Endothelial cell of hepatic sinusoid (primary cell): ENCODE data around the gene ZMAT5.

Experiments used
- in situ Hi-C: cut with HindIII; loops from 2 replicates; pipeline ENCODE4 v1.10.0; 2017; ENCODE audit warnings: low sequenced_read_pairs

Gene ZMAT5

DNA sequence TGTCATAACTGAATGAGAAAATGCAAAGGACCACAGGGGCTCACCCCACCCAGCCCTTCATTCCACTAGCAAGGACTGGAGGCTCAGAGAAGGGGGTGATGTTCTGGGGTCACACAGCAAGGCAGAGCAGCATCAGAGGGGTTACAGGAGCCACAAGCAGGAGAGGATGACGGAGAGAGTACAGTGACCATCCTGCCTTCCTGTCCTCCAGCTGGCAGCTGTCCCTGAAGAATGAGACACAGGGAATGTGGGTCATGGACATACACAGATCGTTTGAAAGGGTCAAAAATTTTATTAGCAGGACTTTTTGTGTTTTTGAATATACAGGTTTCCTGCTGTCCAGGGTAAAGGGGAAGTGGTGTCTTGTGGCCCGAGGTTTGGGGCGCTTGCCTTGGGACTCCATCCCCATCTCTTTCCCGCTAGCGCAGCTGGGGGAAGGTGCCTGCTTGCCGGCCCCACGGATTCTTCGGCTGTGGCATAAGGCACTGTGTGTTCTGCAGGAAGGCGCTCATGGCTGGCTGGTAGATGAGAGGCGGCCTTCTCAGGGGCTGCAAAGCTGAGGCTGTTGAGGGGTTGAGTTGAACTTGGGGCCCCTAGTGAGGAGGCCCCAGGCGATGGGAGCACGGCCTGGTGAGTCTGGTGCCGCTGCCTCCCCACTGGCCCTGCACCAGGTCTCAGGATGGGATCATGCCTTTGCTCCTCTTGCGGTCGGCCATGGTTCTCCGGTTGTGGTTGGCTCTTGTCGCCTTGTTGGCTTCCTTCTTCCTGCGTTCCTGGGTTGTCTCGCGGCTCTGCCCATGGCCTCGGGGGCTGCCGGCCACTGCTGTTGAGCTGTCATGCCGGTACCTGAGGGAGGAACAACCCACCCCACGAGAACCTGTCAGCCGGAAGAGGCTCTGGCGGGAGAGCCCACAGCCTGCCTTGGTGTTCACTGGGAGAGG, 21.8 kb upstream of the ZMAT5 start:
- in situ Hi-C loops, result no loop called here

DNA sequence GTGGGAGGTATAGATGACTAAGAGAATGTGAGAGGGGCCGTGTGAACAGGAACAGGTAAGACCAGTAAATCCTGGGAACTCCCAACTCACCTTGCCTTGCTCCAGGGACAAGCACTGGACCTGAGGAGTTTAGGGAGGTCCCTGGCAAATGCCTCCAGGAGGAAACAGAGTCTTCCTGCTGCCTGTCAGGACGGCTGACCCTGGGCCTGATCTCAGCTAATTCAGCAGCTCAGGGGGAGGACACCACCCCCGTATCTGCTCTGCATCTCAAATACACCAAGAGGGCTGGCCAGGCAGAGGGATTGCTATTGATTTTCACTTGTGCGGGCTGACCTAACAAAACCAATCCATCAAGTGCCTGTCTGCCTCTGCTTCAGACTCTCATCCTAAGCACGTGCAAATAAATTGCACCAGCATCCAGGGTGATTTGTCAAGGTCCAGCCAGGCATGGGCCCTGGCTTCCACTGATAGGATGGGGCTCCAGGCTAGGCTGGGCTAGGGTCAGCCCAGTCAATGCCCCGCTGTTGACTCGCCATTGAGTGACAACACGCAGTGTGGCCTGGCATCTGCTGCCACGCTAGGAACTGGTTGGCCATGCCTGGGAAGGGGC, 20.7 kb upstream of the ZMAT5 start:
- in situ Hi-C loops, result no loop called here

- in situ Hi-C loops, result no loop called here
Observed at GRCh38 chr22:29786031-29786430, 19.2 kb upstream of the ZMAT5 start.

GRCh38 chr22:29784451-29785361, 17.9 kb upstream of the ZMAT5 start:
- in situ Hi-C loops, result loop anchor here (5.0 kb wide), 1 partner anchor 67 kb away; no protein-coding TSS in a partner anchor

- in situ Hi-C loops, result loop anchor here (5.0 kb wide), 1 partner anchor 65 kb away; no protein-coding TSS in a partner anchor
Observed at GRCh38 chr22:29782061-29782845, 15.4 kb upstream of the ZMAT5 start.

DNA sequence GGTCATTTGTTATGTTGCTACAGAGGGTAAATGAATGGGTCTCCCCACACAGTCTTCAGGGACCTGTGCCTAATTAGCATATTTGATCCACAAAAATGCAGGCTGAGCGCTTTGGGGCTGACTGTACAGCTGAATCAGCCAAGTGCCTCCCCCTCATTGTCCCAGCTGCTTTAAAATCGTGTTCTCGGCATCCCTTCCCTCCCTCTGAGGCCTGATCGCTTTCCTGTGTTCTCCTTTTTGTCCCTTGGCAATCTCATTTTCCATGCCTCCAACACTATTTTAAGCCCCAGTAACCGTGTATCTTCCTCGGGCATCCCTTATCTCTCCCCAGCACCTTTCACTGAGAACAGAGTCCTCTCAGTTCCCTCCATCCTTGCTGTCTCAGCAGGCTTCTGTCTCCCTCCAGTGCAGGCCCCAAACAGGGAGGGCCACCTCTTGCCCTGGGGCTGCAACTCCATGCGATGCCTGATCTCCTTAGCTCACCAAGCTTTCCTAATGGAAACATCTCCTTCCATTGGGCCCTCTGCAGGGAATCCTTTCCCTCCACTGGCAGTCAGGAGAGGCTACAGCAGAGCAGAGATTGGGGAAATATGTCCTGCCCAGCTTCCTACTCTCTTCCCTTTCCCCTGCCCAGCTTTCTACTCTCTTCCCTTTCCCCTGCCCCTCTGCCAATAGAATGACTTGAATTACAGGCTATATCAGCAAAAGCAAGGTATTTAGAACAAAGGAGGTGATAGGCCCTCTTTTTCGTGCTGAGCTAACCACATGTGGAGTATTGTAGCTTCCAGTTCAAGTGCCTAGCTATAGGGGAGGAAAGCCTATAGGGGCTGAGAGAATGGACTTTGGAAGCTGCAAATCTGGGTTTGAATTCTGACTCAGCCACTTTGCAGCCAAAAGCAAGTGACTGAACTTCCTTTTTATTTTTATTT, 14.2 kb upstream of the ZMAT5 start:
- in situ Hi-C loops, result loop anchor here (5.0 kb wide), 1 partner anchor 64 kb away; no protein-coding TSS in a partner anchor

GRCh38 chr22:29780220-29780619, 13.4 kb upstream of the ZMAT5 start:
- in situ Hi-C loops, result loop anchor here (5.0 kb wide), 1 partner anchor 63 kb away; no protein-coding TSS in a partner anchor

DNA sequence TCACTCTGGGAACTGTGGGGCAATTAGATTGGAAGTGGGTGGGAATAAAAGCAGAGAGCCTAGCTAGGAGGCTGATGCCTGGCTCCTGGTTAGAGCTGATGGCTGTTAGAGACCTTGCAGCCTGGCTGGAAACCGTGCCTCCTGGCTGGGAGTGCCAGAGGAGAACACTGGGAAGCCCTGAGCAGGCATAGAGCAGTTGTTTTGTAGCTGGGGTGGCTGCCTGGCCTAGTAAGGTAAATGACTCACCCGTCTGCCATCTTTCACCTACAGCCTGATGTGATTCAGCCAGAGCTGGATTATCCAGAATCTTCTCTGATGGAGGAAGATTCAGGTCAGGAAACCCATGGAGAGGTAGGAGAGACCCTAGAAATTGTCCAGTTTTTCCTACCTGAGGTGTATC, 6.4 kb upstream of the ZMAT5 start:
- in situ Hi-C loops, result no loop called here

DNA sequence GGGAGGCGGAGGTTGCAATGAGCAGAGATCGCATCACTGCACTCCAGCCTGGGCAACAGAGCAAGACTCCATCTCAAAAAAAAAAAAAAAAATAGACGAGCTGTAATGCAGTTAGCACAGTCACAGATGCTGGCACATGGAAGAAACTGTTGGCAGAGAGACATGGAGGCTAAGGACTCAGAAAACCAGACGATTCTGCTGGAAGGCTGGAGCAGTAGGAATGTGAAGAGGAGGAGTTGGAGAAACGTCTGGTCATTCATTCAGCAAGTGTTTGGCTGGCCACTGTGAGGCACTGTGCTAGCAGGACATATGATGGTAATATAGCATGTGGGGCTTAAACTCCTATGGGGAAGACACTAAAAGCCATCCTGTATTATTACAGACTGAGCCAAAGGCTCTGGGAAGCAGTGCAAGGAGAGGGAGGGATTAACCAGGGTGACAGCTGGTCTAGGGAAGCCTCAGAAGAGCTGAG, 5.4 kb upstream of the ZMAT5 start:
- in situ Hi-C loops, result no loop called here

DNA sequence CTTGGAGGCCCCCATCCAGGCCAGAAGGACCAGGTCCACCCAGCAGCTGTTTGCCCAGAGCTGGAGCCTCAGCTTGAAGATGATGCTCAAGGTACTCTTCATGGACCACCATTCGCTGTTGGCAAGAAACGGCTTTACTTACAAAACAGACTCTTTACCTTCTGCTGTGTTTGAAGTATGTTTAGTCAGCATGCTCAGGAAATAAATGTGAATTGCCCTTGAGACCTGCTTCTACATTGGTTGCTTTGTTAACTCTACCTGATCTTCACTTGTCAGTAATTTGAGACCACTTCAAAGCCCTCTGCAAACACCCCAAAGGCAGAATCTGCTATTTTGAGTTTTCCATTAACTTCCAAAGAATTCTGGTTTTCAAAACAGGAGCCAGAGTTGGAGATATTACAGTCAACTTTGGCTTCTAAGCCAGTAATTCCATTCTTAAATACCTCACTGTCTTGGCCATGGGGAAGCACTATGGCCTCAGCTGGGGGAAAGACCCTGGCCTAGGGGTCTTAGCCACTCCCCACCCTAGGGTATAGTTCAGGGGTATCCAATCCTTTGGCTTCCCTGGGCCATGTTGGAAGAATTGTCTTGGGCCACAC, 3.0 kb upstream of the ZMAT5 start:
- in situ Hi-C loops, result no loop called here

GRCh38 chr22:29768052-29768693, 1.4 kb upstream of the ZMAT5 start:
- in situ Hi-C loops, result no loop called here

DNA sequence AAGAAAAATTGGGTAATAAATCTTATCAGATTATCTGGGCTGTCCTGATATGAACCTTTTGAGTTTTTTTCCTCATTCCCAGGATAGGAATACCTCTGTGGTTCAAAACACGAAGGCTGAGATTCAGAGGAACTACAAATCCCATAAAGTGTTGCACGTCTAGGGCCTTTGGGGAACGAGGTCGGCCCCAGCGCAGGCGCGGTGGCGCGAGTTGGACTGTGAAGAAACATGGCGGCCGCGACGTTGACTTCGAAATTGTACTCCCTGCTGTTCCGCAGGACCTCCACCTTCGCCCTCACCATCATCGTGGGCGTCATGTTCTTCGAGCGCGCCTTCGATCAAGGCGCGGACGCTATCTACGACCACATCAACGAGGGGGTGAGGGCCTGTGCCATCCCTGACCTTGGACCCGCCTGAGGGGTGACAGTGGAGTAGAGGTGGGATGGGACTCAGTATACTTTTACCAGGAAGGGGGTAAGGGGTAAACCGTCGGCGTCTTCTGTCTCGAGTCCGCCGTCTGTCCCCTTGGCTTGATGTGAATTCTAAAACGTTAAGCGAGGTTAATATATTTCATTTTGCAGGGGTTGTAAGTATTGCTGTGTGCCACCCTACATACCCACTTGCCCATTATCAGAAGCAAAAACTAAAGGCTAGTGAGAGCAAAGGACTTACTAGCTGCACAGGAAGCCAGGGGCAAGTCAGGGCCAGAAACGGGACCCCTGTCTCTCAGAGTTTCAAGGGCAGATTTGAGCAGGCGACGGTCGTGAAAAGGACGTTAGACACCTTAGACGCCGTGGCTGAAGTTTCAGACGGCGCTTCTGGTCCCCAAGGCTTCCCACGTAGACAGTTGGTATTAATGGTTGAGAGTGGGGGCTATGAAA, 604 bp upstream of the ZMAT5 start, which contains the start of gene UQCR10:
Gene UQCR10, plus strand, starts transcription at position 199 of the 881 bp plus-strand sequence. Its CDS starts 30 bp downstream, at position 229.
- in situ Hi-C loops, result no loop called here

GRCh38 chr22:29765905-29766631, 739 bp downstream of the ZMAT5 start:
- in situ Hi-C loops, result no loop called here

DNA sequence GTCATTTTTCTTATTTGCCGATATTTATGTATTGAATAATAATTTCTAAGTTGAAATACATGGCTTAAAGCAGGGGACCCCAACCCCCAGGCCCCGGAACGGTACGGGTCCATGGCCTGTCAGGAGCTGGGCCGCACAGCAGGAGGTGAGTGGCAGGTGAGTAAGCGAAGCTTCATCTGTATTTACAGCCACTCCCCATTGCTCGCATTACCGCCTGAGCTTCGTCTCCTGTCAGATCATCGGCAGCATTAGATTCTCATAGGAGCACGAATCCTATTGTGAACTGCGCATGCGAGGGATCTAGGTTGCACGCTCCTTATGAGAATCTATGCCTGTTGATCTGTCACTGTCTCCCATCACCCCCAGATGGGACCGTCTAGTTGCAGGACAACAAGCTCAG, 4.5 kb downstream of the ZMAT5 start:
- in situ Hi-C loops, result no loop called here

DNA sequence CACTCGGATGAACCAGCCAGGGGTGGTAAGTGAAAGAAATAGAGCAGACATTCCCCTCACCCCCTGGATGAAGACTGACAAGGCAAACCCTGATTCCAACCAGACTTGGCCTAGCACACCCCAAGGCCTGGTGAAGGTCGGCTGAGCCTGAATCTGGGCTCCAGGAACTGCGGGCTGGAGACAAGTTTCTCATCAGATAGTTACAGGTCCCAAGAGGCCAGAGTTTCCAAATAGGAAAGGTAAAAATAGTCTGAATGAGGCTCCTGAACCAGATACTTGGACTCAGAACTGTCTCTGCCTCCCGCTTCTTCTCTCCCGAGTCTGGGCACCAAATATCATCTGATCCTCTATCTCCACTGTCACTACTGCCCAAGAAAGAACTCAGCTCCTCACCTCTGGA, 7.8 kb downstream of the ZMAT5 start:
- in situ Hi-C loops, result no loop called here

- in situ Hi-C loops, result no loop called here
Observed at GRCh38 chr22:29758068-29758622, 8.7 kb downstream of the ZMAT5 start.
